Activated T-cell treated with anti-CD3 and anti-CD28 coated beads, Interleukin-2, amount 50 U/mL, for 24 hours (primary cell): ENCODE results near the gene COL7A1.

ENCODE experiments used
- DNase-seq: peaks from one replicate; pipeline ENCODE4 v3.0.0-alpha.2; 2020
- H3K27ac Mint-ChIP-seq: 2 replicates; pipeline ENCODE4 v1.8.0; 2020; ENCODE audit warnings: mild to moderate bottlenecking, mixed read lengths
- H3K27me3 Mint-ChIP-seq: 2 replicates; pipeline ENCODE4 v1.8.0; 2020; ENCODE audit warnings: mixed read lengths
- H3K36me3 Mint-ChIP-seq: 2 replicates; pipeline ENCODE4 v1.8.0; 2020; ENCODE audit warnings: low read depth, mixed read lengths
- H3K4me1 Mint-ChIP-seq: 2 replicates; pipeline ENCODE4 v1.8.0; 2020; ENCODE audit warnings: low read depth, mixed read lengths
- H3K4me3 Mint-ChIP-seq: 2 replicates; pipeline ENCODE4 v1.8.0; 2020; ENCODE audit warnings: mild to moderate bottlenecking, moderate library complexity, mixed read lengths
- H3K9me3 Mint-ChIP-seq: 2 replicates; pipeline ENCODE4 v1.8.0; 2020; ENCODE audit warnings: mixed read lengths

Gene COL7A1

GRCh38 chr3:48600711-48601621, 5.8 kb upstream of the COL7A1 start:
- peaks cover 2% of the 10 kb centered on the region for H3K27me3 Mint-ChIP-seq
- H3K27ac Mint-ChIP-seq: no peak overlapping the region
- no peaks in the 10 kb centered on the region for H3K9me3 Mint-ChIP-seq
- H3K36me3 Mint-ChIP-seq: peaks cover 82% of the 10 kb centered on the region
- no peaks in the 10 kb centered on the region for H3K4me1 Mint-ChIP-seq
- DNase-seq: no peak
- H3K4me3 Mint-ChIP-seq: no peak overlapping the region

GRCh38 chr3:48599509-48600285, 4.6 kb upstream of the COL7A1 start:
- peaks cover 69% of the 10 kb centered on the region for H3K36me3 Mint-ChIP-seq
- no peaks in the 10 kb centered on the region for H3K9me3 Mint-ChIP-seq
- H3K27ac Mint-ChIP-seq: no peak overlapping the region
- peaks cover under 1% of the 10 kb centered on the region for H3K4me1 Mint-ChIP-seq
- H3K27me3 Mint-ChIP-seq: peaks cover 10% of the 10 kb centered on the region
- DNase-seq: no peak
- H3K4me3 Mint-ChIP-seq: no peak overlapping the region

GRCh38 chr3:48599077-48599501, 4.0 kb upstream of the COL7A1 start:
- Mint-ChIP-seq H3K4me1 (peaks cover 6% of the 10 kb centered on the region), H3K27me3 (peaks cover 16% of the 10 kb centered on the region), H3K36me3 (peaks cover 63% of the 10 kb centered on the region), H3K4me3 (no peak overlapping the region), H3K27ac (no peak overlapping the region), H3K9me3 (no peaks in the 10 kb centered on the region)
- no peak for DNase-seq

GRCh38 chr3:48598323-48599076, 3.4 kb upstream of the COL7A1 start:
- H3K27ac Mint-ChIP-seq: no peak overlapping the region
- peaks cover 6% of the 10 kb centered on the region for H3K4me1 Mint-ChIP-seq
- H3K36me3 Mint-ChIP-seq: peaks cover 57% of the 10 kb centered on the region
- no peak overlapping the region for H3K4me3 Mint-ChIP-seq
- H3K9me3 Mint-ChIP-seq: no peaks in the 10 kb centered on the region
- H3K27me3 Mint-ChIP-seq: peaks cover 22% of the 10 kb centered on the region
- no peak for DNase-seq

- H3K4me3 Mint-ChIP-seq: no peak overlapping the region
- no peak overlapping the region for H3K27ac Mint-ChIP-seq
- no peaks in the 10 kb centered on the region for H3K9me3 Mint-ChIP-seq
- H3K27me3 Mint-ChIP-seq: peaks cover 30% of the 10 kb centered on the region
- no peak for DNase-seq
- H3K4me1 Mint-ChIP-seq: peaks cover 6% of the 10 kb centered on the region
- H3K36me3 Mint-ChIP-seq: peaks cover 46% of the 10 kb centered on the region
These were observed 2.3 kb upstream of the COL7A1 start for GRCh38 chr3:48597408-48597800.

- Mint-ChIP-seq H3K27me3 (peaks cover 30% of the 10 kb centered on the region), H3K9me3 (no peaks in the 10 kb centered on the region), H3K27ac (no peak overlapping the region), H3K4me3 (no peak overlapping the region), H3K36me3 (peaks cover 41% of the 10 kb centered on the region), H3K4me1 (peaks cover 6% of the 10 kb centered on the region)
- no peak for DNase-seq
These were observed 1.7 kb upstream of the COL7A1 start for GRCh38 chr3:48596676-48597407.

GRCh38 chr3:48596157-48596556, 1.0 kb upstream of the COL7A1 start:
- H3K4me3 Mint-ChIP-seq: no peak overlapping the region
- peaks cover 6% of the 10 kb centered on the region for H3K4me1 Mint-ChIP-seq
- H3K27ac Mint-ChIP-seq: no peak overlapping the region
- H3K36me3 Mint-ChIP-seq: peaks cover 34% of the 10 kb centered on the region
- DNase-seq: no peak
- H3K27me3 Mint-ChIP-seq: peaks cover 32% of the 10 kb centered on the region
- no peaks in the 10 kb centered on the region for H3K9me3 Mint-ChIP-seq

GRCh38 chr3:48595526-48596121, 495 bp upstream of the COL7A1 start:
- Mint-ChIP-seq H3K27ac (no peak overlapping the region), H3K4me3 (no peak overlapping the region), H3K36me3 (peaks cover 28% of the 10 kb centered on the region), H3K27me3 (peaks cover 37% of the 10 kb centered on the region), H3K4me1 (peaks cover 6% of the 10 kb centered on the region), H3K9me3 (no peaks in the 10 kb centered on the region)
- DNase-seq: no peak

GRCh38 chr3:48594417-48595049, 596 bp downstream of the COL7A1 start:
- Mint-ChIP-seq H3K4me1 (peaks cover 6% of the 10 kb centered on the region), H3K9me3 (no peaks in the 10 kb centered on the region), H3K36me3 (peaks cover 17% of the 10 kb centered on the region), H3K27me3 (peaks cover 45% of the 10 kb centered on the region), H3K4me3 (no peak overlapping the region), H3K27ac (no peak overlapping the region)
- no peak for DNase-seq

- Mint-ChIP-seq H3K9me3 (no peaks in the 10 kb centered on the region), H3K4me1 (peaks cover 6% of the 10 kb centered on the region), H3K27me3 (peaks cover 54% of the 10 kb centered on the region), H3K27ac (no peak overlapping the region), H3K4me3 (no peak overlapping the region), H3K36me3 (peaks cover 8% of the 10 kb centered on the region)
- DNase-seq: no peak
These were observed 1.8 kb downstream of the COL7A1 start for GRCh38 chr3:48593337-48593736.

GRCh38 chr3:48592519-48593087, 2.5 kb downstream of the COL7A1 start:
- Mint-ChIP-seq H3K4me3 (no peak overlapping the region), H3K9me3 (no peaks in the 10 kb centered on the region), H3K4me1 (peaks cover 6% of the 10 kb centered on the region), H3K36me3 (peaks cover 6% of the 10 kb centered on the region), H3K27ac (no peak overlapping the region), H3K27me3 (peaks cover 59% of the 10 kb centered on the region)
- no peak for DNase-seq

GRCh38 chr3:48591886-48592518, 3.1 kb downstream of the COL7A1 start:
- H3K4me1 Mint-ChIP-seq: peaks cover 6% of the 10 kb centered on the region
- H3K36me3 Mint-ChIP-seq: peaks cover under 1% of the 10 kb centered on the region
- no peak overlapping the region for H3K27ac Mint-ChIP-seq
- no peak for DNase-seq
- no peak overlapping the region for H3K4me3 Mint-ChIP-seq
- peaks cover 61% of the 10 kb centered on the region for H3K27me3 Mint-ChIP-seq
- H3K9me3 Mint-ChIP-seq: no peaks in the 10 kb centered on the region

GRCh38 chr3:48591436-48591835, 3.7 kb downstream of the COL7A1 start:
- Mint-ChIP-seq H3K9me3 (no peaks in the 10 kb centered on the region), H3K4me3 (no peak overlapping the region), H3K36me3 (no peaks in the 10 kb centered on the region), H3K27me3 (peaks cover 61% of the 10 kb centered on the region), H3K27ac (no peak overlapping the region), H3K4me1 (peaks cover 6% of the 10 kb centered on the region)
- DNase-seq: no peak
